Activated naive CD8-positive, alpha-beta T cell treated with anti-CD3 and anti-CD28 coated beads, Interleukin-2, amount 50 U/mL, for 16 hours (primary cell): ENCODE measurements around the gene CLINT1.
"Not testable (repeated sequence)": the region's sequence is repeated elsewhere in the genome, so short reads cannot be mapped to it uniquely, and the experiment has no call there.

Source experiments
- DNase-seq: peaks from one replicate; pipeline ENCODE4 v3.0.0-alpha.2; 2020; ENCODE audit warnings: low read depth, low spot score

Gene CLINT1

GRCh38 chr5:157862183-157862851 lies 3.4 kb upstream of the CLINT1 start:
- DNase-seq, result no peak

DNA sequence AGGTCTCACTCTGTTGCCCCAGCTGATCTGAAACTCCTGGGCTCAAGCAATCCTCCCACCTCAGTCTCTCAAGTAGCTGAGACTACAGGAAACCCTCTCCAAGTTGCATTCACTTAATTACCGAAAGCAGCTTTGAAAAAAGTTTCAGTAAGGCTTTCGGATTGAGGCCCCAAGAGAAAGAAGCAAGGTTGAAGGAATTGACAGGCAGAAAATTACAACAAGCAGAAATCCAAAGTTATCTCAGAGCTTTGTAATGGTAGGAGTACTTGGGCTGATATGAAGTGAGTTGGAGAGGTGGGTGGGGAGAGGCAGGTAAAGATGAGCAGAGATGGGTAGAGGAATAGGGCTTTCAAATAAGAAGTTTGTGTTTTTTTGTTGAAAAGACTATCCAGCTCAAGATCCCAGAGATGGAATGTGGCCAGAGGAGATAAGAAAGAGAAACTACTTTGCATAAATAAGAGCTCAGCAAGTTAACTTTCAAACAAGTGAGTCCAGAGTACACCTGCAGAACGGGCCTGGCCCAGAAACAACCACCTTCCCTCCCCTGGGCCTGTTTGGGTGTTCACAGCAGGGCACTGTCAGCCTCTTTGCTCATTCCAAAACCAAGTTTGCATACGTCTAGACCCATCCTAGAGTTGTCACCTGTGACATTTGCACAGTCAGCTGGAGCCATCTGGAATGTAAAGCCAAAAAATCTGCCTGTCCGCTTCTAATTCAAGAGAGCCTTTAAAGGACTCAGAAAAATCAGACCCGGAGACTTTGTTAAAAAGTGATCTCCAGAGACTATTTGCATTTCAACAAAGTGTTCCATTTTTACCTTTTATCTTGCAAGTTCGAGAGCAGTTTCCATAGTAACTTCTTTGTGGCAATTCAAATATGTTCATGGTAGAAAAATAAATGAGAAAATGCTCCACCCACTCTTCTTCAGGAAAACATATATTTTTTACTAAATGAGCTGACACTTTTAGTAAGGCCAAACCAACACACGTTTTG lies 2.2 kb upstream of the CLINT1 start:
- no peak for DNase-seq

DNA sequence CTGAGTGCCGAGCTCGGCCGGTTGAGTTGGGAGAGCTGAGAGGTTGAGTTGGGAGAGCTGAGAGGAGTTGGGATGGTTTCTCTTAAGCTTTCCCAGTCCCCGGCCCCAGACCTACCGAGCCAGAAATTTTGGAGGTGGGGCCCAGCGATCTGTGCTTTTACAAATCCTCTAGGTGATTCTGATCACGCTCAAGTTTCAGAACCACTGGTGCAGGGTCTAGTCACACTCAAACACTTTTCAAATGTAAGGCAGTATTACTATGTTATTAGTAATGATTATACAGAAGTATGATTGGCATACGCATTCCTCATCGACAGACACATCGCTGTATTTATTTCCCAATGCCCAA lies 256 bp upstream of the CLINT1 start:
- DNase-seq, result no peak

- no peak for DNase-seq
Observed at GRCh38 chr5:157857816-157858526, 974 bp downstream of the CLINT1 start.

GRCh38 chr5:157855404-157855994 lies 3.4 kb downstream of the CLINT1 start:
- no peak for DNase-seq

GRCh38 chr5:157853365-157853764 lies 5.6 kb downstream of the CLINT1 start:
- DNase-seq, result not testable (repeated sequence)

DNA sequence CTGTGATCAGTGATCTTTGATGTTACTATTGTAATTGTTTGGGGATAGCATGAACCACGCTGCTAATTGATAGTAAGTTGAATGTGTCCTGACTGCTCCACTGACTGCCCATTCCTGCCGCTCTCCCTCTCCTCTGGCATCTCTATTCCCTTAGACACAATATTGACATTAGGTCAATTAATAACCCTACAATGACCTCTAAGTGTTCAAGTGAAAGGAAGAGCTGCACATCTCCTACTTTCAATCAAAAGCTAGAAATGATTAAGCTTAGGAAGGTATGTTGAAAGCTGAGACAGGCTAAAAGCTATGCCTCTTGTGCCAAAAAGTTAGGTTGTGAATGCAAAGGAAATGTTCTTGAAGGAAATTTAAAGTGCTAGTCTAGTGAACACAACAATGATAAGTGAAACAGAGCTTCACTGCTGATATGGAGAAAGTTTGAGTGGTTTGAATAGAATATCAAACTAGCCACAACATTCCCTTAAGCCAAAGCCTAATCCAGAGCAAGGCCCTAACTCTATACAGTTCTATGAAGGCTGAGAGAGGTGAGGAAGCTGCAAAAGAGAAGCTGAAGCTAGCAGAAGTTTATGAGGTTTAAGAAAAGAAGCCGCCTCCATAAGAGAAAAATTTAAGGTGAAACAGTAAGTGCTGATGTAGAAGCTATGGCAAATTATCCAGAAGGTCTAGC lies 12.9 kb downstream of the CLINT1 start:
- DNase-seq, result no peak

- no peak for DNase-seq
Observed at GRCh38 chr5:157842787-157843186, 16.2 kb downstream of the CLINT1 start.

DNA sequence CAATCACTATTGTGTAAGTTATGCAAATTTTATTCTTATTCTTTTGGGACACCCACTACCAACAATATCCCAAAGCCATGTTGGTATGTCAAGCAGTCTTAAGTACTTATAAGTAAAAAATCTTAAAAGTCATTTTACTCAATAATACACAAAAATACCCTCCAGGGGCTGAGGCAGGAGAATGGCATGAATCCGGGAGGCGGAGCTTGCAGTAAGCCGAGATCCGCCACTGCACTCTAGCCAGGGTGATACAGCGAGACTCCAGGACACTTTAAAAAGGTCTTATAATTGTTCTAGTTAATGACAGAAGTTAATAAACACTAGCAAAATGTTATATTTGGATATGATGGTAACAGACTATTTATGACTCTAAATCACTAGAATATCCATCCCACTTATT lies 16.8 kb downstream of the CLINT1 start:
- no peak for DNase-seq

GRCh38 chr5:157839157-157839795 lies 19.7 kb downstream of the CLINT1 start:
- DNase-seq, result no peak

DNA sequence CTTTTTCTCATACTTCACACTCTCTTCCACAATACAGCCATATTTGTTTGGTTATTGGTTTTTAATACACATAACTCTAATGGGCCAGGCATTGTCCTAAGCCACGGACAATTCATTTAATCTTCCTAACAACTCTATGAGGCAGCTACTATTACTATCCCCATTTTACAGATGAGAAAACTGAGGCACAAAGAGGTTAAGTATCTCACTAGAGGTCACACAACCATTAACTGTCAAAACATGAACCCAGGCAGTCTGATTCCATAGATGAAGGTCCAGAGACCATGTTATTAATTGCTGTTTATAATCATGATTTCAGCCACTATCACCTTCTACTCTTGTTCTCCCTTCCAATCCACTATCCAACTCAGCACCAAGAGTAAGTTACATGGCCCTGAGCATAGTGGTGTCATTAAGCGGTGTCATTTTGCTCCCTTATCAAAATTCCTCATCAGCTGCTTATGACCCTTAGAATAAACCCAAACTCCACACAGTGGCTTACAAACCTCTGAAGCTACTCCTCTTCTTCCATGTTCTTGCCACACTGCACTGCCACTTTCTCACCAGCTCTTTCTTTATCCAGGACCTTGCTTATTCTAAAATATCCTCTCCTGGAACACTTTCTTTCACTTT lies 22.7 kb downstream of the CLINT1 start:
- no peak for DNase-seq

DNA sequence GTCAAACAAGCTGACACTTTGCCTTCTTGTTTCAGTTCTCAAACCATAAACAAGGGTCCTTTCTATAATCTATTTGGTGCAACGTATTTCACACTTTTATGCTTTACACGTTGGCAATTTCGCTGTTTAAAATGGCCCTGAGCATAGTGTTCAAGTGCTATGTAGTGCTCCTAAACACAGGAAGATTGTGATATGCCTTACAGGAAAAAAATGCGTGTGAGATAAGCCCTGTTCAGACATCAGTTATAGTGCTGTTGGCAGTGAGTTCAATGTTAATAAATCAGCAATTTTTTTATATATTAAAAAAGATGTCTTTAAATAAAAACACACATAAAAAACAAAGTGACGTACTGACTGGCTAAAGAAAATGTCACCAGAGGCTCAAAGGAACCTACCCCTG lies 23.9 kb downstream of the CLINT1 start:
- DNase-seq, result no peak

DNA sequence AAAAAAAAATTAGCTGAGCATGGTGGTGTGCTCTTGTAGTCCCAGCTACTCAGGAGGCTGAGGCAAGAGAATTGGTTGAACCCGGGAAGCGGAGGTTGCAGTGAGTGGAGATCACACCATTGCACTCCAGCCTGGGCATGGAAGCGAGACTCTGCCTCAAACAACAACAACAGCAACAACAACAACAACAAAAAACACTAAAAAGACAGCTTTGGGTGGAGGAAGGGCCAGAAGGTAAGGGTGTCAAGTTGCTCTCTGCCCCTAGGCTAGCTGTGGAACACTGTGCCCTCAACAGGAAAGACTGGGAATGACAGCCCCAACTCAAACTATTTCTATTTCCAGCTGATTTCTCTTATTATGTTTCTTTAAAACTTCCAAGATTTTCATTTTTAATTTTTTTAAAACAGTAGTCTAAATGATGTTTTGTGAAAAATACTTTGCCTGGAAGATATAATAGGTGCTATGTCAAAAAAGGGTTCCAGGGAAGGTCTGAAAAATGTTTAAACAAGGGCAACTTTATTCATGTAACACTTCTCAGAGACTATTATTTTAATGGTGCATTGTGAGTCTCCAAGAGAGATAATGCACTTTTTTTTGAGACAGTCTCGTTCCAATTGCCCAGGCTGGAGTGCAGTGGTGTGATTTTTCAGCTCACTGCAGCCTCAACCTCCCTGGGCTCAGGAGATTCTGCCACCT lies 29.9 kb downstream of the CLINT1 start:
- no peak for DNase-seq

GRCh38 chr5:157828105-157828943 lies 30.6 kb downstream of the CLINT1 start:
- no peak for DNase-seq

- no peak for DNase-seq
Observed at GRCh38 chr5:157827423-157827822, 31.5 kb downstream of the CLINT1 start.

DNA sequence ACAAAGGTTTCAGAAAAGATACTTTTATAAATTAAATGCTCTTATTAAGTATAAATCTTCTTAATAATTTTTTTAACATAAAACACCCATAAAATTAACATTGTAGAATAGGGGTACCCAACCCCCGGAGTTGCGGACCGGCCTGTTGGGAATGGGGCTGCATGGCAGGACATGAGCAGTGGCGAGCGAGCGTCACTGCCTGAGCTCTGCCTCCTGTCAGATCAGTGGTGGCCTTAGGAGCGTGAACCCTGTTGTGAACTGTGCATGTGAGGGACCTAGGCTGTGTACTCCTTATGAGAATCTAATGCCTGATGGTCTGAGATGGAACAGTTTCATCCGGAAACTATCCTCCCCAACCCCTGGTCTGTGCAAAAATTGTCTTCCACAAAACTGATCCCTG lies 35.3 kb downstream of the CLINT1 start:
- DNase-seq, result no peak

DNA sequence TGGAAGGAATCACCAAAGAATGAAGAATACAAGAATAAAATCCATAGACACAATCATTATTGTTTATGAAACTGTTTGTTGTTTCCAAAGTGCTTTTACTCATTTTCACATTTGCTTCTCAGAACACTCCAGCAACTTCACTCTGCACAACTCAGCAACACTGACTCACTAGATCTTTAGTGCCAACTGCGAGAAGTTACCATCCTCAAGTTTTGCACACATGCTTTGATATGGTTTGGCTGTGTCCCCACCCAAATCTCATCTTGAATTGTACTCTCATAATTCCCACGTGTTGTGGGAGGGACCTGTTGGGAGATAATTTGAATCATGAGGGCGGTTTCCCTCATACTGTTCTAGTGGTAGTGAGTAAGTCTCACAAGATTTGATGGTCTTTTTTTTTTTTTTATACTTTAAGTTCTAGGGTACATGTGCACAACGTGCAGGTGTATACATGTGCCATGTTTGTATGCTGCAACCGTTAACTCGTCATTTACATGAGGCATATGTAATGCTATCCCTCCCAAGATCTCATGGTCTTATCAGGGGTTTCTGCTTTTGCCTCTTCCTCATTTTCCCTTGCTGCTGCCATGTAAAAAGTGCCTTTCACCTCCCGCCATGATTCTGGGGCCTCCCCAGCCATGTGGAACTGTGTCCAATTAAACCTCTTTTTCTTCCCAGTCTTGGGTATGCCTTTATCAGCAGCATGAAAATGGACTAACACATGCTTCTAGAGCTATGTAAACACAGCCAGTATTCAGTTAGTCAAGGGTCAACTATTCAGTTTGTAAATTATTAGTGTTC lies 36.9 kb downstream of the CLINT1 start:
- DNase-seq, result no peak

- DNase-seq, result no peak
Observed at GRCh38 chr5:157821405-157821804, 37.5 kb downstream of the CLINT1 start.
